Stimulated activated CD4-positive, alpha-beta T cell treated with anti-CD3 and anti-CD28 coated beads, Interleukin-1b, Interleukin-23, amount 100 ng/mL, for 24 hours (primary cell): ENCODE data around the gene ADGRA1.
"Not testable (repeated sequence)": the region's sequence is repeated elsewhere in the genome, so short reads cannot be mapped to it uniquely, and the experiment has no call there.

Experiments used
- DNase-seq, 4 experiments: peaks; one replicate each; pipeline ENCODE4 v3.0.0-alpha.2; 2020; ENCODE audit warnings: low read depth in 4 of 4, low spot score in 1 of 4

ADGRA1 gene

GRCh38 chr10:133175624-133176023 lies 87.9 kb downstream of the ADGRA1 start:
- DNase-seq, result not testable (repeated sequence)

DNA sequence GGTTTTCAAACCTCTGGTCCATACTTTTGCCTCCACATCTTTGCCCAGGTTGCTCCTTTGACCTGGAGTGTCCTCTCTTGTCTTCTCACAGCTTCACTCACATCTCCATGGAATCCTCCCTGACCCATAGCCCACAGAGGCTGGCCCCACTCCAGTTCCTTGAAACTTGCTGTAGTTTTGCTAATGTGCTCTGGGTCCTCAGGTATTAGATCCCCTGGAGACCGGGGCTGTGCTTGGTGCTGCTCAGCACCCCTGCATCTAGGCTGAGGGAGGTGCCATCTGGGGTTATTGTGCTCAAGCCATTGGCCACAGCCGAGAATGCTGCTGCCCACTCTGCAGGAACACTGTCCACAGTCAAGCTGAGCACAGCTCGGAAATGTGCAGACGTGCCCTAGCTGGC lies 88.8 kb downstream of the ADGRA1 start:
- no peak for DNase-seq

DNA sequence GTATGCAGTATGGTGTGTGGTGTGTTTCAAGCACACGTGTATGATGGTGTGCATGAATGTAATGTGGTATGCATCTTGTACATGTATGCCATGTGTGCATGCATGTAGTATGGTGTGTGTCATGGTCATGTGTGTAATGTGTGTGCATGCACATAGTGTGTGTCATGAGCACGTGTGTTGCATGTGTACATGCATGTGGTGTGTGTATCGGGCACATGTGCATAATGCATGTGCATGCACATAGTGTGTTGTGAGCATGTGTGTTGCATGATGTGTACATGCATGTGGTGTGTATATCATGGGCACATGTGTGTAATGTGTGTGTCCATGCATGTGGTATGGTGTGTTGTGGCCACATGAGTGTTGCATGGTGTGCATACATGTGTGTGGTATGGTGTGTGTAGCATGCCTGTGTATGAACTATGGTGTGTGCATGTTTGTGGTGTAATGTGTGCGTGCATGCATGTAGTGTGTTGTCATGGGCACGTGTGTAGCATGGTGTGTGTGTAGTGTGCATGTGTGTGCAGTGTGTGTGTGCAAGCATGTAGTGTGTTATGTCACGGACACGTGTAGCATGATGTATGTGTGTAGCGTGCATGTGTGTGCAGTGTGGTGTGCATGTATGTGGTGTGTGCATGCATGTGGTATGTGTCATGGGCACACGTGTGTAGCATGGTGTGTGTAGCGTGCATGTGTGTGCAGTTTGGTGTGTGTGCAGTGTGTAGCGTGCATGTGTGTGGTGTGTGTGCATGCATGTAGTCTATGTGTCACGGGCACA lies 89.8 kb downstream of the ADGRA1 start:
- DNase-seq, result no peak

- DNase-seq, result no peak
These were observed 90.8 kb downstream of the ADGRA1 start for GRCh38 chr10:133178357-133179127.

- DNase-seq, result no peak
These were observed 91.4 kb downstream of the ADGRA1 start for GRCh38 chr10:133179128-133179520.

DNA sequence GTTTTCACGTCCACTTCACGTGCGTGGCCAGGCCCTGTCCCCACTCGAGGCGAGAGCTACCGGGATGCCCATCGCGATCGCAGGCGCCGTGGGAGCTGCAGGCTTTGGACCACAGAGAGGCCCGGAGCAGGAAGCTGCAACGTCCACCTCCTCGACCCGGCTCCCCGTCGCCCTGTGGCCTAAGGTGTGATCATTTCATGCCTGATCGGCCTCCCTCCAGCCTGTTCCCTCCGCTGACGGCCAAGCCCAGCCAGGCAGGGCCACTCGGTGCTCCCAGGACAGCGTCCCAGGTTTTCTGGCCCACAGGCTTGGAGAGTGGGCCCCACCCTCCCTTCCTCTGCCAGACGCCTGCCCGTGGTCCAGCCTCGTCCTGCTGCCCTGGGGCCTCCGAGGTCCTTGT lies 91.9 kb downstream of the ADGRA1 start:
- DNase-seq, result no peak

GRCh38 chr10:133180192-133180964 lies 92.7 kb downstream of the ADGRA1 start:
- DNase-seq, result no peak

GRCh38 chr10:133180965-133181639 lies 93.4 kb downstream of the ADGRA1 start:
- DNase-seq, result no peak
